Measurements from ENCODE around the gene DCST2.

DCST2 gene

GRCh38 chr1:155033524-155033923 lies at the start of gene DCST2, which contains the start of gene DCST1:
TSS of gene DCST2 (minus strand) at chr1:155033781. CDS start at chr1:155033701, 80 bp downstream.
TSS of gene DCST1 (plus strand) at chr1:155033824. CDS start at chr1:155034037, 213 bp downstream.
- H3K9me3 ChIP-seq = no peaks in the 10 kb centered on the region
- TF ChIP-seq, protein P1, sequence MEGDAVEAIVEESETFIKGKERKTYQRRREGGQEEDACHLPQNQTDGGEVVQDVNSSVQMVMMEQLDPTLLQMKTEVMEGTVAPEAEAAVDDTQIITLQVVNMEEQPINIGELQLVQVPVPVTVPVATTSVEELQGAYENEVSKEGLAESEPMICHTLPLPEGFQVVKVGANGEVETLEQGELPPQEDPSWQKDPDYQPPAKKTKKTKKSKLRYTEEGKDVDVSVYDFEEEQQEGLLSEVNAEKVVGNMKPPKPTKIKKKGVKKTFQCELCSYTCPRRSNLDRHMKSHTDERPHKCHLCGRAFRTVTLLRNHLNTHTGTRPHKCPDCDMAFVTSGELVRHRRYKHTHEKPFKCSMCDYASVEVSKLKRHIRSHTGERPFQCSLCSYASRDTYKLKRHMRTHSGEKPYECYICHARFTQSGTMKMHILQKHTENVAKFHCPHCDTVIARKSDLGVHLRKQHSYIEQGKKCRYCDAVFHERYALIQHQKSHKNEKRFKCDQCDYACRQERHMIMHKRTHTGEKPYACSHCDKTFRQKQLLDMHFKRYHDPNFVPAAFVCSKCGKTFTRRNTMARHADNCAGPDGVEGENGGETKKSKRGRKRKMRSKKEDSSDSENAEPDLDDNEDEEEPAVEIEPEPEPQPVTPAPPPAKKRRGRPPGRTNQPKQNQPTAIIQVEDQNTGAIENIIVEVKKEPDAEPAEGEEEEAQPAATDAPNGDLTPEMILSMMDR (IDR thresholded peaks at IDR 0.05) = no peak
- intact Hi-C loops (cut with DNase I; ENCODE audit: low total_unique reads) = no loop called here
- H3K27me3 ChIP-seq = no peaks in the 10 kb centered on the region
- no peaks in the 10 kb centered on the region for H3K36me3 ChIP-seq
- no peak within 1 kb of the TSS for H3K4me3 ChIP-seq
- H3K4me1 ChIP-seq = no peaks in the 10 kb centered on the region
- no peak within 1 kb of the TSS for H3K27ac ChIP-seq
- no peak for DNase-seq

- intact Hi-C loops (cut with DNase I; ENCODE audit: low total_unique reads) = no loop called here
- TF ChIP-seq, protein P1 (IDR thresholded peaks at IDR 0.05) = no peak
- Histone ChIP-seq H3K27ac (no peak overlapping the region), H3K27me3 (peaks cover 9 to 57% of the 10 kb centered on the region in 2 donors), H3K9me3 (no peaks in the 10 kb centered on the region), H3K4me3 (no peak overlapping the region), H3K36me3 (no peaks in the 10 kb centered on the region), H3K4me1 (peaks cover 0 to 79% (median 58%) of the 10 kb centered on the region in 4 donors)
- no peak for DNase-seq
These were observed 49.5 kb upstream of the DCST2 start for GRCh38 chr1:155083052-155083541.

DNA sequence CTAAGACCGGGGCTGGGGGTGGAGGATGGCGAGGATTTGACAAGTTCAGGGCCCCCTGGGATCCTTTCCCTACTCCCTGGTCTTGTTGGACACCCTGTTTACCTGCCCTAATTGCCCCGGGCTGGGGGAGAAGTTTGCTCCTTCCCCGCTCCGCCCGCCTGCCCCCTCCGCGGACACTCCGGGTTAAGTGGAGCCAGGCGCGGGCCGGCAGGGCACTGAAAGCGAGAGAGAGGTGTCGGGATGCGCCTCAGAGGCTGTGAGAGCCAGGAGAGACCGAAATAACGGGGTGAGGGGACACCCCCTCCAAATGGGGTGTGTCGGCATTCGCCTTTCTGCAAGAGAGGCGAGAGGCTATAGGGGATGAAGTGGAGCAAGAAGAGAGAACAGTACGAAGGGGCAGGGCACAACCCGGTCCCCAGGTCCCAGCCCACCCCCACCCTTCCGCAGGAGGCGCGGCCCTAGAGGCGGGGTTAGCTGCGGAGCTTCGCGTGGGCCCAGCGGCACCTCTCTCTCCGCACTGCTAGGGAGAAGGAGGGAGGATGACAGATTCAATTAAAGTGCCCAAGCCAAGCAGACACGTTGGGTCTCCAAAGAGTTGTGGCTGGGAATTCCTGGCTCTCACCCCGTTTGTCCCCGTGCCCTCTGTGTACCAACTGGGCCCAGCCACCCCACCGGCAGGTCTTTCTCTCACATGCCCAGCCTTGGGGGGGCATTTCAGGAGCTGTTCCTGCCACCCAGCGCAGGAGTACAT lies 48.9 kb upstream of the DCST2 start:
- no peaks in the 10 kb centered on the region for H3K36me3 ChIP-seq
- TF ChIP-seq, protein P1 (IDR thresholded peaks at IDR 0.05) = no peak
- H3K27ac ChIP-seq = no peak overlapping the region
- H3K4me3 ChIP-seq = no peak overlapping the region
- intact Hi-C loops (cut with DNase I; ENCODE audit: low total_unique reads) = no loop called here
- H3K27me3 ChIP-seq = peaks cover 9 to 57% of the 10 kb centered on the region in 2 donors
- H3K9me3 ChIP-seq = no peaks in the 10 kb centered on the region
- DNase-seq = no peak
- H3K4me1 ChIP-seq = peaks cover 0 to 81% (median 58%) of the 10 kb centered on the region in 4 donors

DNA sequence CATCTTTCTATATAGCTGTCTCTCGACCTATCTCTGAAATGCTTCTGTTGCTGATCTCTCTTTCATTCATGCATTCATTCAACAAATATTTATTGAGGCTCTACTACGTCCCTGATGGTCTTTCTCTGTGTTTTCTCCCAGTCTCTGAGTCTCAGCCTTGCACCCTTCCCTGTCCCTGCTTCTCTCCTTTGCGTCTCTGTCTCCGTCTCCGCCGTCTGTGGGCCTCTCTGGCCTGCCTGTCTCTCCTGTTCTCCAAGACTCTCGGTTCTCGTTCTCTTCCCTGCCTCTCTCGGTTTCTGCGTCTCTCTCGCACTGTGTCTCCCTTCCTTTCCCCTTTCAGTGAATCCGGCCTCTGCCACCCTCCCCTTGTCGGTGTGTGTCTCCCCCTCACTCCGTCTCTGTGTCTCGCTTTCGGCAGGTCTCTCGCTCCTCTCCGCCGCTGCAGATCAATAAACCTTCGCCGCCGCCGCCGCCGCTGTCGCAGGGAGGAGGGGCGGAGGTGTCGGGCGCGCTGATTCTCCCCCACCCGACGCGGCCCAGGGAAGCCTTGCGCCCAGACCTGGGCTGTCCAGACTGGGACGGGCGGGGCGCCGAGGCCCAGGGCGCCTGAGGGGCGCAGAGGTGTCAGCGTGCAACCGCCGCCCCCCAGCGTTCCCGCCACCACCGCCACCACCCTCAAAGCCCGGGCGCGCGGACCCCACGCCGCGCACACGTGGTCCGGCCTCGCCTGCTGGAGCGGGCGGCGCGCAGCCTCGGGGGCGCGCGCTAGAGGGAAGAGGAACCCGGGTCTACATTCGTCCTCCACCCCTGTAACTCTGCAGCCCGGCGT lies 48.1 kb upstream of the DCST2 start:
- Histone ChIP-seq H3K27ac (no peak overlapping the region), H3K4me3 (no peak overlapping the region), H3K4me1 (peaks cover 0 to 84% (median 58%) of the 10 kb centered on the region in 4 donors), H3K27me3 (peaks cover 9 to 57% of the 10 kb centered on the region in 2 donors), H3K36me3 (no peaks in the 10 kb centered on the region), H3K9me3 (no peaks in the 10 kb centered on the region)
- intact Hi-C loops (cut with DNase I; ENCODE audit: low total_unique reads) = no loop called here
- TF ChIP-seq, protein P1 (IDR thresholded peaks at IDR 0.05) = no peak
- no peak for DNase-seq

DNA sequence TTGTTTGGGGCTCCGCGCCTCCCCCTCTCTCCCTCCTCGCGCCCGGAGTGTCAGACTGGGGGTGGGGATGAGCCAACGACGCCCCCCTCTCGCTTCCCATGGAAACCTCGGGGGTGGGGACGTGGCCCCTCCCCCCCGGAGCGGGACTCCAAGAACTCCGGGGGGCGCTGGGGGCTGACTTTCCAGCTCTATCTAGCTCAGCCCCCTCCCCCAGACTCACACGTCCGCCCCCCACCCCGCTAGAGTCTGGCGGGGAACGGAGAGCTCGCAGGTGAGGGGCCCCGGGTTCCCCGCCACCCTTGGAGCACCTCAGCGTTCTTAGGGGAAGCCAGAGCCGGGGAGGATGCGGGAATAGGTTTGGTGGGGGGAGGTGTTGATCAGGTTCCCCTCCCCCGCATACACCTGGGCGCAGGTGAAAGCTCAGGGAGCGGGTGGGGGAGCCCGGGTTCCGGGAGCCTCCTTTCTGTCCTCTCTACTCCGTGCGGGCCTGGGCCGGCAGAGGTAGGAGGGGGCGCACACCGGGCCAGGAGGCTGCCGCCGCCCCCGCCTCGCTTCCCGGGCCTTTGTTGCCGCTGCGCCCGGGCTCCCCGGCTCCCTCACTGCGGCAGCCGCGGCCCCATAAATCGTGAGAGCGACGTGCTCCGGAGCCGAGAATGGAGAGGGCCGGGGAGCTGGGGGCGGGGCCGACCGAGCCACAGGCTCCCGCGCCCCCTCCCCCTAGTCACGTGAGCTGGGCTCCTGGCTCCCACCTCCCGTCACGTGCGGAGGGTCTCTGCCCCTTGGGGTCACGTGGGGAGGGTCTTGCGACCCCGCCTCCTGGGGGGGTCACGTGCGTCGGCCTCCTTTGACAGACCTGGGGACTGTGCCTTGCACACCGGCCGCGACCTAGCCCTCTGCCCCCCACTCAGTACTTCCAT lies 47.0 kb upstream of the DCST2 start:
- no peaks in the 10 kb centered on the region for H3K9me3 ChIP-seq
- TF ChIP-seq, protein P1 (IDR thresholded peaks at IDR 0.05) = no peak
- no peak overlapping the region for H3K27ac ChIP-seq
- H3K36me3 ChIP-seq = no peaks in the 10 kb centered on the region
- intact Hi-C loops (cut with DNase I; ENCODE audit: low total_unique reads) = no loop called here
- H3K4me1 ChIP-seq = peaks cover 0 to 74% (median 51%) of the 10 kb centered on the region in 4 donors
- no peak for DNase-seq
- peak overlapping the region in 1 of 2 donors; percentile 56 for H3K4me3 ChIP-seq
- H3K27me3 ChIP-seq = peaks cover 9 to 57% of the 10 kb centered on the region in 2 donors

Data from tibial artery (tissue), 4 donors.